HL-60 (cell line): ENCODE data around the gene NEK1.

Source experiments
- POLR2AphosphoS5 ChIP-seq: IDR thresholded peaks from 2 replicates; pipeline ENCODE4 v1.6.1; 2012; ENCODE audit warnings: low read depth
- TF ChIP-seq, protein P1 (sequence below): IDR thresholded peaks from one replicate; pipeline ENCODE4 v1.5.1; 2011; ENCODE audit warnings: low read length, control low read depth, inconsistent platforms; ENCODE audit not compliant: insufficient read depth

DNA sequence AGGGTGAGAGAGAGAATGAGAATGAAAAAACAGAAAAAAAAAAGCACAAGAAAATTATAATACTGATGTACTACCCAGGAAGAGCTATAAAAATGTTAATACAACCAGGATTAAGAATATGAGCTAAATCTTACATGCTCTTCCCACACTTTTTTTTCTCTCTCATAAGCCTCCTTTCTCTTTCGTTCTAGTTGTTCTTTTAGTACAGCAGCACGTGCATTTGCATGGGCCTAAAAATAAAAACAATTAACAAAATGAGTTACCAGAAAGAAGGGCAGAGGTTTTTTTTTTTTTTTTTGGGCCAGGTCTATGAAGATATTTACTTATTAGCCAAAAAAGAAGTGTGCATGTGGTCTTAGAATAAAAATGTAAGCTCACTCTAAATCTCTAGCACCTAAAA lies 105.5 kb downstream of the NEK1 start:
- TF ChIP-seq, protein P1, sequence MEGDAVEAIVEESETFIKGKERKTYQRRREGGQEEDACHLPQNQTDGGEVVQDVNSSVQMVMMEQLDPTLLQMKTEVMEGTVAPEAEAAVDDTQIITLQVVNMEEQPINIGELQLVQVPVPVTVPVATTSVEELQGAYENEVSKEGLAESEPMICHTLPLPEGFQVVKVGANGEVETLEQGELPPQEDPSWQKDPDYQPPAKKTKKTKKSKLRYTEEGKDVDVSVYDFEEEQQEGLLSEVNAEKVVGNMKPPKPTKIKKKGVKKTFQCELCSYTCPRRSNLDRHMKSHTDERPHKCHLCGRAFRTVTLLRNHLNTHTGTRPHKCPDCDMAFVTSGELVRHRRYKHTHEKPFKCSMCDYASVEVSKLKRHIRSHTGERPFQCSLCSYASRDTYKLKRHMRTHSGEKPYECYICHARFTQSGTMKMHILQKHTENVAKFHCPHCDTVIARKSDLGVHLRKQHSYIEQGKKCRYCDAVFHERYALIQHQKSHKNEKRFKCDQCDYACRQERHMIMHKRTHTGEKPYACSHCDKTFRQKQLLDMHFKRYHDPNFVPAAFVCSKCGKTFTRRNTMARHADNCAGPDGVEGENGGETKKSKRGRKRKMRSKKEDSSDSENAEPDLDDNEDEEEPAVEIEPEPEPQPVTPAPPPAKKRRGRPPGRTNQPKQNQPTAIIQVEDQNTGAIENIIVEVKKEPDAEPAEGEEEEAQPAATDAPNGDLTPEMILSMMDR = no peak
- no peak for TF ChIP-seq POLR2AphosphoS5
